ENCODE results near the gene CCDC3.

CCDC3 gene

DNA sequence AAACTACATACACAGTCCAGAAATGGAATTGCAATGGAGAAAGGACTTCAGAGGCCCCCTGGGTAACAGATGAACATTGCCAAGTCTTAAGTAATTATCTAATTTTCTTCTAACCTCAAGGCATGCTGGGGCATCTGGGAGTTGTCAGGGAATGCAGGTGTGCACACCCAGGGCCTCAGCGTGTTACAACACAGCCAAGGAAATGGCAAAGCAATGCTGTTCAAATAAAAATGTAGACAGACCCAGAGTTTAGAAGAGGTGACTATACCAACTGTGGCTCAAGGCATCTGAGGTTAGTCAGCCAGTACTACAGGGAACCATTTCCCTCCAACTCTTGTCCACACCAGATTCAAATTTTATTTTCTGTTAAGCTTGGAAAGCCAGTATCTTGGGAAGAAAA lies 73.6 kb downstream of the CCDC3 start:
- no peak for DNase-seq (ENCODE audit: low read depth in 1 of 2, low spot score in 1 of 2)

DNA sequence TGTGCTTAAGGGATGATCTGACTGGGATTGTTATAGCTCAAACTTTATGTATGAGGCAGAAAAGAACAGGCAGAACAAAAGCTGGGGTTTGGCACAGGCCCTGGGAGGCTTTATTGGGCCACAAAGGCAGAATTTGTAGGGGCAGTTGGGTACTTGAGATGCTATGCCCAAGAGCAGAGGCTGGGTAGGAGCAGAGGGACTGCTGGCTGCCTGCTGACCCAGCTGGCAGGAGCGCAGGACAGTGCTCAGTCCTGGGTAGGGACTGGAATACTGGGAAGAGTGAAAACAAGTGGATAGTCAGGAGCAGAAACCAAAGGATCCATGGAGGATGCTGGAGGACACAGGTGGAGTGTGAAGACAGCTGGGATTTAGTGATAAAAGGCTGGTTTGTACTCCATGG lies 75.7 kb downstream of the CCDC3 start:
- no peak for DNase-seq (ENCODE audit: low read depth in 1 of 2, low spot score in 1 of 2)

DNA sequence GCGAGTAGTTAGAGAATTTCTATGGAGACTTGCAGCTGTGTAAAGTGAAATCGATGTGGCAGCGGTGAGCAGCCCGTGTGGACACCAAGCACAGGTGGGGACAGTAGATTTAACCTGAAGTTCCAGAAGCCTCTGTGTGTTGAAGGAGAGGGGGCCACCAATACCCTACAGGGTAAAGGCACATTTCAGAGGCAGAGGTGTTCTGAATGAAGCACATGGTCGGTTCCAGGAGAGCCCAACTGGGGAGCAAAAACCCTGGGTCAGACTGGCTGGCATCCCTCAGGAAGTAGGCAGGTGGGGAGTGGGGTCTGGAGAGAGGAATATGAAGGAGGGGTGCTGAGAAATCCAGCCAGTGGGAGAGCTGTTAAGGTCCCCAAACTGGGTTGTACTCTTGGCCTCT lies 76.6 kb downstream of the CCDC3 start:
- no peak for DNase-seq (ENCODE audit: low read depth in 1 of 2, low spot score in 1 of 2)

- DNase-seq (ENCODE audit: low read depth in 1 of 2, low spot score in 1 of 2) = no peak
Observed at GRCh38 chr10:12922117-12922900, 79.2 kb downstream of the CCDC3 start.

DNA sequence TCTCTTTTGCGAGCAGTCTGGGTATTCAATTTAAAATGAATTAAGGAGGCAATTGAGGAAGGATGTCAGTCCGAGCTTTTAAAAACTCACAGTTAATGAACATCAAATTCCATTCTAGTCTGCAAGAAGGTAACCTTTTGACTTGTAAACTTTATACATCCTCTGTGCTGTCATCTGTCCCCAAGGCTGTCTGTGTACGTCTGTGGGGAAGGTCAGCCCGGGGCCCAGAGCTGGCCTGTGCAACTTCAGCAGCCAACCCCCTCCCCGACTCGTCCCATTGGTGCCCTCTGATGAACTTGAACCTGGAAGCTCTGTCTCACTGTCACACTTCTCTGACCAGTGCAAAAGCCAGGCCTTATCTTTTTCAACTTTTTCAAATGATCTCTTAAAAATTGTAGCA lies 80.3 kb downstream of the CCDC3 start:
- DNase-seq (ENCODE audit: low read depth in 1 of 2, low spot score in 1 of 2) = no peak

DNA sequence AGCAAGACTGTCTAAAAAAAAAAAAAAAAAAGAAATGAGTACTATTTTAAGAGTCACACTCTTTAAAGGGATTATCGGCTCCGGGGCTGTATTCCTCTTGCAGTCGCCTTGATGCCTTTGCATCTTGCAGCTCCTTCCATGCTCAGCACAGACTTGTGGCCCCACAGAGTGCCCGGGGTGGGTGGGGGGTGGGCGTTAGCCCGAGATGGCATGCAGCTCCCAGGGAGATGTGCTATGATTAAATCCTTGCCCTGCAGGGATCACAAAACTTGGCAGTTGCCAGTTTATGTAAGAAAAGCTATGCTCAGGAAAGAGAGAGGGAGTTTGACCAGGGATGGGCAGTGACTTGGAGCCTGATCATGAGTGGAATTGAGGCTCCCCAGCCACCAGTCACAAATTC lies 81.9 kb downstream of the CCDC3 start:
- no peak for DNase-seq (ENCODE audit: low read depth in 1 of 2, low spot score in 1 of 2)

DNA sequence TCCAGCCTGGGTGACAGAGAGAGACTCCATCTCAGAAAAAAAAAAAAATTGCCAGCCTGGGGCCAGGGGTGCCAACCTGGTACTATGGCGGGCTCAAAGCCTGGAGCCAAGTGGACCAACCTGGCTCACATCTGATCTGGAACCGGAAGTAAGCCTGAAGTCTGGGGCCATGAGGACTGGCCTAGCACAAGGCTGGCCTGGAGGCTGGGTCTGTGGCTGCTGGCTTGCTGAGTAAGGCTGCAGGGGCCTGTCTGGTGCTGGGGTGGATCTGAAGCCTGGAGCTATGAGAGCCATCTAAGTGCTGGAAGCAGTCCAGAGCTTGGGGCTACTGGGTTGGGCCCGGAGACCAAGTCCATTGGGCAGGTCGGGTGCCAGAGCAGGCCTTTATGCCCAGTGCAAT lies 84.9 kb downstream of the CCDC3 start:
- DNase-seq (ENCODE audit: low read depth in 1 of 2, low spot score in 1 of 2) = no peak

DNA sequence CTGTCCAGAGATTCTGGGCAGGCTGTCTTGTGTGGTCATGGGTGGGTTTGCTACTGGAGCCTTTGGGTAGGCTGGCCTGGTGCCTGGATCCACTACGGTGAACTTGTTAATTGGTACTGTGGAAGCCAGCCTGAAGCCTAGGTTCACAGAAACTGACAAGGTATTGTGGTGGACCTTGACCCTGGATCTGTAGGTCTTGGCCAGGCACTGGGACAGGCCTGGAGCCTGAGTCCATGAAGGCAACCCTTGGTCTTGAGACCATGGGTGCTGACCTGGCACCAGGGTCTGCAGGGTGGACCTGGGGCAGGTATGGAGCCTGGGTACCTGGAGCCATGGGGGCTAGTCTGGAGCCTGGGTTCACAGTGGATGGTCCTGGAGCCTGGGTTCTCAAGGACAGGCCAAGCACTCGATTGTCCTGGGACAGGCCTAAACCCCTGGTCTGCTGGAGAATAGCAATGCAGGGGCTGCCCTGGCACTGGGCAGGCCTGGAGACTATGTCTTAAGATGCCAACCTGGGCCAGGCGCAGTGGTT lies 85.8 kb downstream of the CCDC3 start:
- DNase-seq (ENCODE audit: low read depth in 1 of 2, low spot score in 1 of 2) = no peak

- DNase-seq (ENCODE audit: low read depth in 1 of 2, low spot score in 1 of 2) = no peak
Observed at GRCh38 chr10:12914111-12914510, 87.4 kb downstream of the CCDC3 start.

DNA sequence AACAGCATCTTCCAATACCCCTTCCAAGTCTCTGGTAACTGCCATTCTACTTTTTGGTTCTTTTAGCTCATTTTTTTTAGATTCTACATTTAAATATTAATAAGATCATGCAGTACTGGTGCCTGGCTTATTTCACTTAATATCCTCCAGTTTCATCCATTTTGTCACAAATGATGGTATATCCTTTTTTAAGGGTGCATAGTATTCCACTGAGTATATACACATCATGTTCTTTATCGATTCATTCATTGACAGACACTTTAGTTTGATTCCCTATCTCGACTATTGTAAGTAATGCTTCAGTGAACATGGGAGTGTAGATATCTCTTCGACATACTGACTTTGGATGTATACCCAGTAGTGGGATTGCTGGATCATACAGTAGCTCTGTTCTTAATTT lies 89.7 kb downstream of the CCDC3 start:
- no peak for DNase-seq (ENCODE audit: low read depth in 1 of 2, low spot score in 1 of 2)

- no peak for DNase-seq (ENCODE audit: low read depth in 1 of 2, low spot score in 1 of 2)
Observed at GRCh38 chr10:12910835-12911234, 90.7 kb downstream of the CCDC3 start.

DNA sequence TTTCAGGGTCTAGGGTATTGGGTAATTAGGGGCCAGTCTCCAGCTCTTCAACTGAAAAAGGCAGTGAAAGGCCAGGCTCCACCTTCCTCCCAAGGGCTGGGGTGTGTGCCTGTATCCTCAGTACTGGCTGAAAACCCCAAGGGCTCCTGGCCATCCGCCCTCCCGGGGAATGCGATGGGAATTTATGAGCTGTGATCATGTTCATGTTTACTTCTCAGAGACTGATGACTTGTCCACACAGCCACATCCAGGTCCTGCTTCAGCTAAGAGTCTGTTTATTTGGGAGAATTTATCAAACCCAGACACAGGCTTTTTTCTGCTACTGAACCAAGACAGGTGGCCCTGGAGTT lies 91.7 kb downstream of the CCDC3 start:
- DNase-seq (ENCODE audit: low read depth in 1 of 2, low spot score in 1 of 2) = no peak

GRCh38 chr10:12909182-12909835 lies 92.2 kb downstream of the CCDC3 start:
- no peak for DNase-seq (ENCODE audit: low read depth in 1 of 2, low spot score in 1 of 2)

- DNase-seq (ENCODE audit: low read depth in 1 of 2, low spot score in 1 of 2) = no peak
Observed at GRCh38 chr10:12908773-12909172, 92.7 kb downstream of the CCDC3 start.

GRCh38 chr10:12907656-12908055 lies 93.9 kb downstream of the CCDC3 start:
- no peak for DNase-seq (ENCODE audit: low read depth in 1 of 2, low spot score in 1 of 2)

- no peak for DNase-seq (ENCODE audit: low read depth in 1 of 2, low spot score in 1 of 2)
Observed at GRCh38 chr10:12906051-12906541, 95.4 kb downstream of the CCDC3 start.

- no peak for DNase-seq (ENCODE audit: low read depth in 1 of 2, low spot score in 1 of 2)
Observed at GRCh38 chr10:12905067-12905466, 96.4 kb downstream of the CCDC3 start.

- DNase-seq (ENCODE audit: low read depth in 1 of 2, low spot score in 1 of 2) = no peak
Observed at GRCh38 chr10:12902851-12903358, 98.6 kb downstream of the CCDC3 start.

DNA sequence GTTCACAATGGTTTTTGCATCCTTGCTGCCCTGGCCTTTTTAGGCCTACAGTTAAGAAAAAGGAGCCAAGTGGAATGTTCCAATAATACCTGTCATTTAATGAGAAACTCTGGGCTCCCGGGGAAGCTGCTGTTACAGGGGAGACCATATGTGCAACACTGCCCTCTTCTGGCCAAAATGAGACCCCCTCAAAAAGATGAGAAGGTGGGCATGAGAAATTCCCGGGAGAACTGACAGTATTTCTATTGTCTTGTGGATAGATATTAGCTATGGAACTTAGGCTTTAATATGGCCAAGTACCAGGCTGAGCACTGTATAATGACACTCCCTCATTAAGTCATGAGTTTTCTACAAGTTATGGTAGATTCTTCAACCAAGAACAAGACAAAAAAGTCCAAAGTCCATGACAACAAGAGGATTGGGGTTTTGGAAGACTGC lies 99.4 kb downstream of the CCDC3 start:
- peak; percentile 6 to 43 for DNase-seq (ENCODE audit: low read depth in 1 of 2, low spot score in 1 of 2)

DNA sequence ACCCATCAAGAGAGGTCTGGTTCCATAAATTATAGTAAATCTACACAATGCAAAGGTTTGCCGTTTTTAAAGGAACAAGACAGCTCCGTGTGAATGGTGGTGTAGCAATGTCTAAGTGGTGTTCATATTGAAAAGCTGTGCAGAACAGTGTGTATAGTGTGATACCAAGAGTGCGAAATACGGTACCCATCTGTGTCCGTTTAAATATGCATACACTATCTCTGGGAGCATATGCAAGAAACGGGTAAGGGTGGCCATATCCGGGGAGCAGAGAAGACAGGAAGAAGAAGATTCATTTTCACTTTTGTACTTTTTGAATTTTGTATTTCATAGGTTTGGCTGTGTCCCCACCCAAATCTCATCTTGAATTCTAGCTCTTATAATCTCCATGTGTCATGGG lies 102.0 kb downstream of the CCDC3 start:
- no peak for DNase-seq (ENCODE audit: low read depth in 1 of 2, low spot score in 1 of 2)

- DNase-seq (ENCODE audit: low read depth in 1 of 2, low spot score in 1 of 2) = no peak
Observed at GRCh38 chr10:12898271-12898670, 103.2 kb downstream of the CCDC3 start.

DNA sequence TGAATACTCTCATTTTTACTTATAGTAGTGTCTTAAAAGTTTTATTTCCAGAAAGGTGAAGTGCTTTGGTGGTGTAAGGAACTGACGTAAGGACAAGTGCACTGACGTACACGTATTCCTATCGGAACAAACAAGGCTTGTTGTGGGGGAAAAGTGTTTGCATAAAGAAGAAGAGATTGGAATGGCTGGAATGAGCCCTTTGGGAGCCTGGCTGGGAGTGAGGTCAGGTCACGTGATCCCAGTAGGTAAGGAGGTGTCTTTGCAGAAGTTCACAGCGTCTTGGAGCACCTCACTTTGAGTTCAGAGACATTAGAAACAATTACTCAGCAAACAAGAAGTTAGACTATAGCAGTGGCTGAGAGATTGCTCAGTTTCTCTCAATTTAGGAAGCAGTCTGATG lies 104.2 kb downstream of the CCDC3 start:
- no peak for DNase-seq (ENCODE audit: low read depth in 1 of 2, low spot score in 1 of 2)

Data from activated CD4-positive, alpha-beta T cell treated with anti-CD3 and anti-CD28 coated beads, Interleukin-2, amount 50 U/mL, for 24 hours (primary cell).